B cell (primary cell): ENCODE results near the gene OR51B4.

Experiments
- EZH2 ChIP-seq: IDR thresholded peaks from 2 replicates; pipeline ENCODE4 v1.6.1; 2012; ENCODE audit warnings: borderline replicate concordance, low read depth, mild to moderate bottlenecking, moderate library complexity, low read length; ENCODE audit not compliant: insufficient read depth, poor library complexity, severe bottlenecking
- TF ChIP-seq, protein P1 (sequence below): fragments of 200-600 bp; IDR thresholded peaks from one replicate; pipeline ENCODE4 v1.8.0; 2022; ENCODE audit warnings: antibody characterized with exemption, mild to moderate bottlenecking

DNA sequence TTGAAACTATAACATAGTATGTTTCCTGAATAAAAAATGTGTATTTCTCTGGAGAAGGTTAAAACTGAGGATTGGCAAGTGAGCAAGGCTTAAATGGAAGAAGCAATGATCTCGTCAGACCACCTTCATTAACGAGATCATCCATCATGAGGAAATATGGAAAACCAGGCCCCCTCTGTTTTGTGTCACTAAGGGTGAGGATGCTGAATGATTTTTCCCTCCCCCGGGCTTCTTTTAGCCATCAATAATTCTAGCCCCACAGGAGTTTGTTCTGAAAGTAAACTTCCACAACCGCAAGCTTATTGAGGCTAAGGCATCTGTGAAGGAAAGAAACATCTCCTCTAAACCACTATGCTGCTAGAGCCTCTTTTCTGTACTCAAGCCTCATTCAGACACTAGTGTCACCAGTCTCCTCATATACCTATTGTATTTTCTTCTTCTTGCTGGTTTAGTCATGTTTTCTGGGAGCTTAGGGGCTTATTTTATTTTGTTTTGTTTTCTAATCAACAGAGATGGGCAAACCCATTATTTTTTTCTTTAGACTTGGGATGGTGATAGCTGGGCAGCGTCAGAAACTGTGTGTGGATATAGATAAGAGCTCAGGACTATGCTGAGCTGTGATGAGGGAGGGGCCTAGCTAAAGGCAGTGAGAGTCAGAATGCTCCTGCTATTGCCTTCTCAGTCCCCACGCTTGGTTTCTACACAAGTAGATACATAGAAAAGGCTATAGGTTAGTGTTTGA, 26.2 kb downstream of the OR51B4 start:
- TF ChIP-seq, protein P1, sequence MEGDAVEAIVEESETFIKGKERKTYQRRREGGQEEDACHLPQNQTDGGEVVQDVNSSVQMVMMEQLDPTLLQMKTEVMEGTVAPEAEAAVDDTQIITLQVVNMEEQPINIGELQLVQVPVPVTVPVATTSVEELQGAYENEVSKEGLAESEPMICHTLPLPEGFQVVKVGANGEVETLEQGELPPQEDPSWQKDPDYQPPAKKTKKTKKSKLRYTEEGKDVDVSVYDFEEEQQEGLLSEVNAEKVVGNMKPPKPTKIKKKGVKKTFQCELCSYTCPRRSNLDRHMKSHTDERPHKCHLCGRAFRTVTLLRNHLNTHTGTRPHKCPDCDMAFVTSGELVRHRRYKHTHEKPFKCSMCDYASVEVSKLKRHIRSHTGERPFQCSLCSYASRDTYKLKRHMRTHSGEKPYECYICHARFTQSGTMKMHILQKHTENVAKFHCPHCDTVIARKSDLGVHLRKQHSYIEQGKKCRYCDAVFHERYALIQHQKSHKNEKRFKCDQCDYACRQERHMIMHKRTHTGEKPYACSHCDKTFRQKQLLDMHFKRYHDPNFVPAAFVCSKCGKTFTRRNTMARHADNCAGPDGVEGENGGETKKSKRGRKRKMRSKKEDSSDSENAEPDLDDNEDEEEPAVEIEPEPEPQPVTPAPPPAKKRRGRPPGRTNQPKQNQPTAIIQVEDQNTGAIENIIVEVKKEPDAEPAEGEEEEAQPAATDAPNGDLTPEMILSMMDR: no peak
- no peak for TF ChIP-seq EZH2
